ENCODE results near the gene BMP3.
"Not testable (repeated sequence)": the region's sequence is repeated elsewhere in the genome, so short reads cannot be mapped to it uniquely, and the experiment has no call there.

The BMP3 gene

GRCh38 chr4:81030061-81030980 lies at the start of gene BMP3:
Gene BMP3 (plus strand): TSS chr4:81030708. CDS start chr4:81031285, 577 bp downstream.
- in situ Hi-C loops (cut with HindIII; ENCODE audit: low sequenced_read_pairs), result loop anchor here (25.0 kb wide), 1 partner anchor 668 kb away; no protein-coding TSS in a partner anchor

- in situ Hi-C loops (cut with HindIII; ENCODE audit: low sequenced_read_pairs), result no loop called here
Measured at GRCh38 chr4:80986011-80986410, 44.5 kb upstream of the BMP3 start.

GRCh38 chr4:80989921-80990544 lies 40.5 kb upstream of the BMP3 start:
- in situ Hi-C loops (cut with HindIII; ENCODE audit: low sequenced_read_pairs), result no loop called here

GRCh38 chr4:80990851-80991250 lies 39.7 kb upstream of the BMP3 start:
- in situ Hi-C loops (cut with HindIII; ENCODE audit: low sequenced_read_pairs), result no loop called here

- in situ Hi-C loops (cut with HindIII; ENCODE audit: low sequenced_read_pairs), result no loop called here
Measured at GRCh38 chr4:80999943-81000342, 30.6 kb upstream of the BMP3 start.

- in situ Hi-C loops (cut with HindIII; ENCODE audit: low sequenced_read_pairs), result no loop called here
Measured at GRCh38 chr4:81003597-81004111, 26.9 kb upstream of the BMP3 start.

GRCh38 chr4:81007417-81007816 lies 23.1 kb upstream of the BMP3 start:
- in situ Hi-C loops (cut with HindIII; ENCODE audit: low sequenced_read_pairs), result no loop called here

- in situ Hi-C loops (cut with HindIII; ENCODE audit: low sequenced_read_pairs), result not testable (repeated sequence)
Measured at GRCh38 chr4:81016566-81016965, 13.9 kb upstream of the BMP3 start.

GRCh38 chr4:81019006-81019405 lies 11.5 kb upstream of the BMP3 start:
- in situ Hi-C loops (cut with HindIII; ENCODE audit: low sequenced_read_pairs), result no loop called here

GRCh38 chr4:81021142-81021944 lies 9.2 kb upstream of the BMP3 start:
- in situ Hi-C loops (cut with HindIII; ENCODE audit: low sequenced_read_pairs), result no loop called here

- in situ Hi-C loops (cut with HindIII; ENCODE audit: low sequenced_read_pairs), result no loop called here
Measured at GRCh38 chr4:81021981-81022380, 8.5 kb upstream of the BMP3 start.

GRCh38 chr4:81023484-81023883 lies 7.0 kb upstream of the BMP3 start:
- in situ Hi-C loops (cut with HindIII; ENCODE audit: low sequenced_read_pairs), result no loop called here

GRCh38 chr4:81030981-81031791 lies 678 bp downstream of the BMP3 start:
- in situ Hi-C loops (cut with HindIII; ENCODE audit: low sequenced_read_pairs), result loop anchor here (25.0 kb wide), 1 partner anchor 669 kb away; no protein-coding TSS in a partner anchor

GRCh38 chr4:81031796-81032551 lies 1.5 kb downstream of the BMP3 start:
- in situ Hi-C loops (cut with HindIII; ENCODE audit: low sequenced_read_pairs), result loop anchor here (25.0 kb wide), 1 partner anchor 670 kb away; no protein-coding TSS in a partner anchor

GRCh38 chr4:81032771-81033684 lies 2.5 kb downstream of the BMP3 start:
- in situ Hi-C loops (cut with HindIII; ENCODE audit: low sequenced_read_pairs), result loop anchor here (25.0 kb wide), 1 partner anchor 671 kb away; no protein-coding TSS in a partner anchor

- in situ Hi-C loops (cut with HindIII; ENCODE audit: low sequenced_read_pairs), result loop anchor here (25.0 kb wide), 1 partner anchor 676 kb away; no protein-coding TSS in a partner anchor
Measured at GRCh38 chr4:81038636-81039350, 8.3 kb downstream of the BMP3 start.

- in situ Hi-C loops (cut with HindIII; ENCODE audit: low sequenced_read_pairs), result loop anchor here (25.0 kb wide), 1 partner anchor 677 kb away; no protein-coding TSS in a partner anchor
Measured at GRCh38 chr4:81039351-81039972, 9.0 kb downstream of the BMP3 start.

Measured in endothelial cell of hepatic sinusoid (primary cell).